ENCODE measurements around the gene OXNAD1.

OXNAD1 gene

GRCh38 chr3:16316396-16316795 lies 51.4 kb downstream of the OXNAD1 start:
- no peaks in the 10 kb centered on the region for H3K9me2 ChIP-seq (replicated peaks; ENCODE audit: insufficient read depth, low read length)
- H3K27ac ChIP-seq (ENCODE audit: low read length) = no peak overlapping the region
- no peaks in the 10 kb centered on the region for H3K79me2 ChIP-seq (ENCODE audit: low read length)
- no peak overlapping the region for H2AFZ ChIP-seq (ENCODE audit: low read length)
- no peaks in the 10 kb centered on the region for H3K36me3 ChIP-seq (replicated peaks; ENCODE audit: insufficient read depth, low read length)
- H3K4me1 ChIP-seq (ENCODE audit: low read length) = no peaks in the 10 kb centered on the region
- no peak for DNase-seq
- H3K4me3 ChIP-seq (ENCODE audit: low read length) = no peak overlapping the region
- H3F3A ChIP-seq (ENCODE audit: insufficient read depth, low read length) = no peaks in the 10 kb centered on the region
- no peaks in the 10 kb centered on the region for H4K20me1 ChIP-seq (ENCODE audit: insufficient read depth, low read length)
- no peak overlapping the region for H3K4me2 ChIP-seq (ENCODE audit: low read depth, low read length)
- no peak for TF ChIP-seq EZH2 (optimal IDR thresholded peaks at IDR 0.05; ENCODE audit: low read depth, low read length)
- no peak for TF ChIP-seq CTCF (IDR thresholded peaks at IDR 0.05; ENCODE audit: low read length)
- TF ChIP-seq EZH2phosphoT487 (IDR thresholded peaks at IDR 0.05; ENCODE audit: low read length) = no peak
- no peaks in the 10 kb centered on the region for H3K9me3 ChIP-seq (replicated peaks; ENCODE audit: insufficient read depth, low read length)
- H3K9ac ChIP-seq (ENCODE audit: low read length) = no peak overlapping the region
- no peaks in the 10 kb centered on the region for H3K27me3 ChIP-seq (replicated peaks; ENCODE audit: insufficient read depth, low read length)

- no peak overlapping the region for H3K4me2 ChIP-seq (ENCODE audit: low read depth, low read length)
- no peak for DNase-seq
- H3K36me3 ChIP-seq (replicated peaks; ENCODE audit: insufficient read depth, low read length) = no peaks in the 10 kb centered on the region
Observed at GRCh38 chr3:16316847-16317560, 52.0 kb downstream of the OXNAD1 start.

GRCh38 chr3:16317561-16317945 lies 52.5 kb downstream of the OXNAD1 start:
- no peak overlapping the region for H3K9ac ChIP-seq (ENCODE audit: low read length)
- no peaks in the 10 kb centered on the region for H3K27me3 ChIP-seq (replicated peaks; ENCODE audit: insufficient read depth, low read length)
- no peaks in the 10 kb centered on the region for H3F3A ChIP-seq (ENCODE audit: insufficient read depth, low read length)
- H3K4me2 ChIP-seq (ENCODE audit: low read depth, low read length) = no peak overlapping the region
- no peak for DNase-seq
- no peaks in the 10 kb centered on the region for H3K4me1 ChIP-seq (ENCODE audit: low read length)
- no peak overlapping the region for H3K27ac ChIP-seq (ENCODE audit: low read length)
- H3K79me2 ChIP-seq (ENCODE audit: low read length) = no peaks in the 10 kb centered on the region
- no peaks in the 10 kb centered on the region for H4K20me1 ChIP-seq (ENCODE audit: insufficient read depth, low read length)
- H2AFZ ChIP-seq (ENCODE audit: low read length) = no peak overlapping the region
- H3K9me2 ChIP-seq (replicated peaks; ENCODE audit: insufficient read depth, low read length) = no peaks in the 10 kb centered on the region
- no peaks in the 10 kb centered on the region for H3K9me3 ChIP-seq (replicated peaks; ENCODE audit: insufficient read depth, low read length)
- TF ChIP-seq CTCF (IDR thresholded peaks at IDR 0.05; ENCODE audit: low read length) (no peak), EZH2phosphoT487 (IDR thresholded peaks at IDR 0.05; ENCODE audit: low read length) (no peak), EZH2 (optimal IDR thresholded peaks at IDR 0.05; ENCODE audit: low read depth, low read length) (no peak)
- no peaks in the 10 kb centered on the region for H3K36me3 ChIP-seq (replicated peaks; ENCODE audit: insufficient read depth, low read length)
- no peak overlapping the region for H3K4me3 ChIP-seq (ENCODE audit: low read length)

More at GRCh38 chr3:16316847-16317560, 52.0 kb downstream of the OXNAD1 start:
- Histone ChIP-seq H3F3A (ENCODE audit: insufficient read depth, low read length) (no peaks in the 10 kb centered on the region), H3K4me3 (ENCODE audit: low read length) (no peak overlapping the region), H3K4me1 (ENCODE audit: low read length) (no peaks in the 10 kb centered on the region), H3K9me3 (replicated peaks; ENCODE audit: insufficient read depth, low read length) (no peaks in the 10 kb centered on the region), H3K79me2 (ENCODE audit: low read length) (no peaks in the 10 kb centered on the region), H3K9ac (ENCODE audit: low read length) (no peak overlapping the region), H3K27me3 (replicated peaks; ENCODE audit: insufficient read depth, low read length) (no peaks in the 10 kb centered on the region), H3K9me2 (replicated peaks; ENCODE audit: insufficient read depth, low read length) (no peaks in the 10 kb centered on the region), H2AFZ (ENCODE audit: low read length) (no peak overlapping the region), H4K20me1 (ENCODE audit: insufficient read depth, low read length) (no peaks in the 10 kb centered on the region), H3K27ac (ENCODE audit: low read length) (no peak overlapping the region)
- TF ChIP-seq CTCF (IDR thresholded peaks at IDR 0.05; ENCODE audit: low read length) (no peak), EZH2phosphoT487 (IDR thresholded peaks at IDR 0.05; ENCODE audit: low read length) (no peak), EZH2 (optimal IDR thresholded peaks at IDR 0.05; ENCODE audit: low read depth, low read length) (no peak)

Measured in MM.1S (cell line).